BJ (cell line): ENCODE results near the gene MAT2A. TPM values are rescaled to one million over a fixed set of nuclear protein-coding genes. Genes with fewer than 3 reads are reported as not detected.

Experiments used
- CTCF ChIA-PET: fragments of 350-600 bp; formaldehyde crosslinking; extraction: SDS; loops from one replicate; lab custom pipeline; 2021; ENCODE audit warnings: antibody characterized with exemption, inconsistent platforms; lab: Yijun Ruan, JAX
- POLR2A ChIA-PET: fragments of 300-600 bp; sonication (Branson Sonifier 250); formaldehyde crosslinking; extraction: SDS; loops from one replicate; lab custom pipeline; 2021; ENCODE audit warnings: antibody characterized with exemption; lab: Charles Lee
- DNase-seq: peaks from one replicate; pipeline ENCODE4 v3.0.0-alpha.2; 2011; ENCODE audit warnings: low read depth
- H3K27me3 ChIP-seq: 2 replicates; pipeline ENCODE4 v1.6.0; 2011; ENCODE audit warnings: low read length; ENCODE audit not compliant: control insufficient read depth, insufficient read depth
- H3K36me3 ChIP-seq: 2 replicates; pipeline ENCODE4 v1.5.1; 2011; ENCODE audit warnings: low read length; ENCODE audit not compliant: control insufficient read depth, insufficient read depth
- H3K4me3 ChIP-seq: 2 replicates; pipeline ENCODE4 v1.5.1; 2011; ENCODE audit warnings: low read depth, mild to moderate bottlenecking, control low read depth, low read length
- CTCF ChIP-seq: IDR thresholded peaks from 2 replicates; pipeline ENCODE4 v1.5.1; 2011; ENCODE audit warnings: low read depth, mild to moderate bottlenecking, control low read depth, inconsistent platforms, low read length, moderate library complexity; ENCODE audit not compliant: insufficient read depth
- polyA plus RNA-seq: library from polyadenylated mRNA; depleted of rRNA; stranded (reverse); fragments of >200 nt; gene quantifications from 2 replicates; pipeline ENCODE4 v1.2.3, GENCODE V29; 2011

MAT2A gene
- polyA plus RNA-seq, 1 experiment = 302 TPM

- Histone ChIP-seq H3K27me3 (peaks cover 2% of the 10 kb centered on the region; the same call in 1 of the 2 replicates), H3K4me3 (no peak overlapping the region), H3K36me3 (no peaks in the 10 kb centered on the region)
- POLR2A ChIA-PET = no interaction called here
- no peak for TF ChIP-seq CTCF
- CTCF ChIA-PET = no interaction called here
- no peak for DNase-seq
These were observed 10.6 kb upstream of the MAT2A start for GRCh38 chr2:85528355-85528754.

GRCh38 chr2:85529809-85530208 lies 9.2 kb upstream of the MAT2A start:
- ChIA-PET POLR2A (interaction anchor here (1.0 kb wide), 1 partner anchor 9 kb away, joined by 3 read pairs; the partner anchor contains the start of gene MAT2A), CTCF (interaction anchor here (1.5 kb wide), 1 partner anchor 110 kb away, joined by 4 read pairs; no protein-coding TSS in a partner anchor)
- TF ChIP-seq CTCF = no peak
- Histone ChIP-seq H3K4me3 (no peak overlapping the region), H3K27me3 (peaks cover 2% of the 10 kb centered on the region; the same call in 1 of the 2 replicates), H3K36me3 (no peaks in the 10 kb centered on the region)
- DNase-seq = no peak

GRCh38 chr2:85531589-85531988 lies 7.4 kb upstream of the MAT2A start:
- TF ChIP-seq CTCF = no peak
- CTCF ChIA-PET = interaction anchor here (0.6 to 1.0 kb wide), 2 partner anchors 20 to 56 kb away, joined by 3 to 4 read pairs; no protein-coding TSS in a partner anchor
- no peak for DNase-seq
- peaks cover 2% of the 10 kb centered on the region; the same call in 1 of the 2 replicates for H3K27me3 ChIP-seq
- no peak overlapping the region for H3K4me3 ChIP-seq
- no peaks in the 10 kb centered on the region for H3K36me3 ChIP-seq
- POLR2A ChIA-PET = interaction anchor here (0.6 kb wide), 1 partner anchor 25 kb away, joined by 10 read pairs; no protein-coding TSS in a partner anchor

GRCh38 chr2:85534099-85534498 lies 4.9 kb upstream of the MAT2A start:
- no peaks in the 10 kb centered on the region for H3K27me3 ChIP-seq
- no peak overlapping the region for H3K4me3 ChIP-seq
- DNase-seq = no peak
- CTCF ChIA-PET = interaction anchor here (1.1 to 2.7 kb wide), 3 partner anchors 15 to 113 kb away, joined by 3 to 10 read pairs (median 3); no protein-coding TSS in a partner anchor
- POLR2A ChIA-PET = interaction anchor here (0.7 kb wide), 1 partner anchor 120 kb away, joined by 4 read pairs; no protein-coding TSS in a partner anchor
- TF ChIP-seq CTCF = no peak
- no peaks in the 10 kb centered on the region for H3K36me3 ChIP-seq

GRCh38 chr2:85534881-85535280 lies 4.1 kb upstream of the MAT2A start:
- H3K36me3 ChIP-seq = no peaks in the 10 kb centered on the region
- no peaks in the 10 kb centered on the region for H3K27me3 ChIP-seq
- TF ChIP-seq CTCF = no peak
- ChIA-PET CTCF (interaction anchor here (1.2 to 2.7 kb wide), 2 partner anchors 17 to 114 kb away, joined by 3 to 10 read pairs; no protein-coding TSS in a partner anchor), POLR2A (no interaction called here)
- H3K4me3 ChIP-seq = no peak overlapping the region
- no peak for DNase-seq
